HG03342 (cell line): ENCODE data around the gene NDUFB10.

Source experiments
- ATAC-seq: cut with Tn5 transposase; IDR thresholded peaks from one replicate; pipeline ENCODE4 v1.9.1; 2021; ENCODE audit warnings: mild to moderate bottlenecking, moderate library complexity; ENCODE audit not compliant: unreplicated experiment

NDUFB10 gene

GRCh38 chr16:1982013-1982433 is 22.7 kb downstream of the NDUFB10 start:
- no peak for ATAC-seq

- no peak for ATAC-seq
Observed at GRCh38 chr16:1982991-1983543, 23.7 kb downstream of the NDUFB10 start.

- peak; percentile 66 for ATAC-seq
Observed at GRCh38 chr16:1983544-1984346, 24.4 kb downstream of the NDUFB10 start, which contains the start of gene GFER. TSS of gene GFER (plus strand) at chr16:1984193. CDS start at chr16:1984219, 26 bp downstream.

GRCh38 chr16:1984347-1985225 is 25.2 kb downstream of the NDUFB10 start:
- no peak for ATAC-seq

GRCh38 chr16:1985466-1986150 is 26.3 kb downstream of the NDUFB10 start:
- ATAC-seq = no peak

- no peak for ATAC-seq
Observed at GRCh38 chr16:1987198-1987597, 27.9 kb downstream of the NDUFB10 start.

GRCh38 chr16:1989209-1990100 is 30.1 kb downstream of the NDUFB10 start, which contains the start of gene SYNGR3:
TSS of gene SYNGR3 (plus strand) at chr16:1989970. CDS start at chr16:1990103, 133 bp downstream.
- ATAC-seq = no peak

GRCh38 chr16:1990101-1990350 is 30.7 kb downstream of the NDUFB10 start:
- no peak for ATAC-seq

- no peak for ATAC-seq
Observed at GRCh38 chr16:1990351-1991134, 31.2 kb downstream of the NDUFB10 start.

GRCh38 chr16:1991135-1991551 is 31.8 kb downstream of the NDUFB10 start:
- no peak for ATAC-seq

GRCh38 chr16:1991588-1991947 is 32.2 kb downstream of the NDUFB10 start:
- ATAC-seq = no peak

GRCh38 chr16:1991948-1992703 is 32.8 kb downstream of the NDUFB10 start:
- ATAC-seq = peak; percentile 49

- ATAC-seq = no peak
Observed at GRCh38 chr16:1992704-1993317, 33.5 kb downstream of the NDUFB10 start.

GRCh38 chr16:1993731-1994131 is 34.4 kb downstream of the NDUFB10 start:
- no peak for ATAC-seq

GRCh38 chr16:1997494-1998359 is 38.4 kb downstream of the NDUFB10 start:
- no peak for ATAC-seq

- no peak for ATAC-seq
Observed at GRCh38 chr16:1998360-1998835, 39.1 kb downstream of the NDUFB10 start.
